ENCODE results near the gene ZNF25. TPM values are rescaled to one million over a fixed set of nuclear protein-coding genes. Genes with fewer than 3 reads are reported as not detected.

Gene ZNF25
- polyA plus RNA-seq, 2 of the 4 experiments (the other 2 are of a cell fraction), result 2.7 to 7.3 TPM

- no peak for TF ChIP-seq ZSCAN20 (CRISPR knock-in tag; IDR thresholded peaks at IDR 0.05)
Measured at GRCh38 chr10:37992083-37992482, 15.6 kb upstream of the ZNF25 start (continued).

GRCh38 chr10:37991655-37992054 lies 15.2 kb upstream of the ZNF25 start:
- FAIRE-seq (no peak), ATAC-seq (no peak), DNase-seq (ENCODE audit: low read depth in 1 of 2, low spot score in 1 of 2) (no peak)
- CTCF ChIA-PET, result no interaction called here
- no peak overlapping the region for H3K4me3 ChIP-seq
- no peak overlapping the region for H3K4me2 ChIP-seq
- H3K27ac ChIP-seq, result no peak overlapping the region
- no peak for TF ChIP-seq CEBPB (IDR thresholded peaks at IDR 0.05)
- TF ChIP-seq POLR2A (IDR thresholded peaks at IDR 0.05; ENCODE audit: low read length), result no peak
- no peak for TF ChIP-seq BHLHE40 (IDR thresholded peaks at IDR 0.05; ENCODE audit: low read depth, low read length)
- no peak for TF ChIP-seq REST (IDR thresholded peaks at IDR 0.05)
- no peak for TF ChIP-seq ZC3H11A (IDR thresholded peaks at IDR 0.05)
- TF ChIP-seq MAX (IDR thresholded peaks at IDR 0.05), result no peak
- no peak for TF ChIP-seq POLR2AphosphoS2 (conservative IDR thresholded peaks at IDR 0.05; ENCODE audit: low read length)
- no peak for TF ChIP-seq TFCP2L1 (CRISPR knock-in tag; IDR thresholded peaks at IDR 0.05)
- TF ChIP-seq SREBF2 (IDR thresholded peaks at IDR 0.05), result no peak
- no peak for TF ChIP-seq USF2 (IDR thresholded peaks at IDR 0.05)
- TF ChIP-seq RARB (CRISPR knock-in tag; IDR thresholded peaks at IDR 0.05), result no peak
- TF ChIP-seq ZSCAN20 (CRISPR knock-in tag; IDR thresholded peaks at IDR 0.05), result no peak
- TF ChIP-seq PBX3 (IDR thresholded peaks at IDR 0.05), result no peak
- no peak for TF ChIP-seq FOSB (CRISPR knock-in tag; IDR thresholded peaks at IDR 0.05)
- no peak for TF ChIP-seq RCOR1 (IDR thresholded peaks at IDR 0.05; ENCODE audit: low read depth, low read length)
- TF ChIP-seq ELK1 (IDR thresholded peaks at IDR 0.05; ENCODE audit: low read depth, low read length), result no peak
- no peak for TF ChIP-seq ATOH8 (CRISPR knock-in tag; IDR thresholded peaks at IDR 0.05; ENCODE audit: low read depth)
- no peak for TF ChIP-seq ZNF302 (CRISPR knock-in tag; IDR thresholded peaks at IDR 0.05)
- POLR2A ChIA-PET, result no interaction called here
- no peaks in the 10 kb centered on the region for H3K4me1 ChIP-seq
- no peaks in the 10 kb centered on the region for H3K9me3 ChIP-seq
- 25% methylated on average over 2 of the region's 2 CpGs for whole genome bisulfite sequencing (ENCODE audit: missing lambda C conversion rate)

GRCh38 chr10:37976880-37977203 lies 395 bp upstream of the ZNF25 start:
- Histone ChIP-seq H3K4me1 (peaks cover 4% of the 10 kb centered on the region; the same call in 1 of the 3 replicates), H3K9me3 (peaks cover 18% of the 10 kb centered on the region; the same call in 2 of the 3 replicates), H3K27ac (peak overlapping the region; percentile 64 to 82), H3K4me3 (peak overlapping the region; percentile 58), H3K4me2 (peak overlapping the region; percentile 72)
- TF ChIP-seq RCOR1 (IDR thresholded peaks at IDR 0.05; ENCODE audit: low read depth, low read length) (no peak), CTCF (IDR thresholded peaks at IDR 0.05) (peak; percentile 43), SMC3 (IDR thresholded peaks at IDR 0.05) (no peak), RAD21 (conservative IDR thresholded peaks at IDR 0.05 in 1 of 2, IDR thresholded peaks at IDR 0.05 in 1 of 2) (peak in 1 of 2 experiments; percentile 6; a peak in 1 of 5 replicates)
- ATAC-seq, result no peak; a peak in 1 of 6 replicates
- no peak for DNase-seq (ENCODE audit: low read depth in 1 of 2, low spot score in 1 of 2)
- CTCF ChIA-PET, result interaction anchor here (0.7 to 2.2 kb wide), 15 partner anchors 9 to 170 kb away, joined by 3 to 10 read pairs (median 4); partner anchors contain the start of genes ZNF248, ZNF33A and ZNF37A
- FAIRE-seq, result no peak
- POLR2A ChIA-PET, result interaction anchor here (1.0 to 1.8 kb wide), 3 partner anchors 33 to 426 kb away, joined by 4 to 11 read pairs (median 5); partner anchors contain the start of genes ZNF33A and ZNF37A
- 4% methylated on average over 9 of the region's 9 CpGs for WGBS (ENCODE audit: missing lambda C conversion rate)

Data from A549 (cell line).